ENCODE results near the gene MAPT. TPM values are rescaled to one million over a fixed set of nuclear protein-coding genes. Genes with fewer than 3 reads are reported as not detected.
"Not testable (repeated sequence)": the region's sequence is repeated elsewhere in the genome, so short reads cannot be mapped to it uniquely, and the experiment has no call there.

Gene MAPT
- total RNA-seq, 1 experiment from 2014 or later: 3.1 TPM

DNA sequence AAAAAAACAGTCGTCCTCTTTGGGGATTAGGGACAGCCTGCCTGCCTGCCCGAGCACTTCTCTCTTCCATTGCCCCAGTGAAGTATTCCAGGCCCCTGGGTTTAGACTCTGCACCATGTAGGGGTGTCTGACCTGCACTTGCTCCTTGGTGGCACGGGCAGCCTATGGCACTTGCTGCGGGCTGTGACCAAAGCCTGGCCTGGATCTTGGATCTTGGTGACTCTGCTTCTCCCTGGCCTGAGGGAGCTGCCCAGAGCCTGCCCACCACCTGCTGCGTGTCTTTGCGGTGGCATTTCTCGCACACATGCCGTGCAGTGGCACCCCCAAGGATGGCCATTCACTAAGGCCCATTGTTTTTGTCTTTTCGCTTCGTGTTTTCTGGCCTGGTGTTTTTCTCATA, 98.5 kb downstream of the MAPT start:
- DNase-seq (ENCODE audit: low spot score): no peak

DNA sequence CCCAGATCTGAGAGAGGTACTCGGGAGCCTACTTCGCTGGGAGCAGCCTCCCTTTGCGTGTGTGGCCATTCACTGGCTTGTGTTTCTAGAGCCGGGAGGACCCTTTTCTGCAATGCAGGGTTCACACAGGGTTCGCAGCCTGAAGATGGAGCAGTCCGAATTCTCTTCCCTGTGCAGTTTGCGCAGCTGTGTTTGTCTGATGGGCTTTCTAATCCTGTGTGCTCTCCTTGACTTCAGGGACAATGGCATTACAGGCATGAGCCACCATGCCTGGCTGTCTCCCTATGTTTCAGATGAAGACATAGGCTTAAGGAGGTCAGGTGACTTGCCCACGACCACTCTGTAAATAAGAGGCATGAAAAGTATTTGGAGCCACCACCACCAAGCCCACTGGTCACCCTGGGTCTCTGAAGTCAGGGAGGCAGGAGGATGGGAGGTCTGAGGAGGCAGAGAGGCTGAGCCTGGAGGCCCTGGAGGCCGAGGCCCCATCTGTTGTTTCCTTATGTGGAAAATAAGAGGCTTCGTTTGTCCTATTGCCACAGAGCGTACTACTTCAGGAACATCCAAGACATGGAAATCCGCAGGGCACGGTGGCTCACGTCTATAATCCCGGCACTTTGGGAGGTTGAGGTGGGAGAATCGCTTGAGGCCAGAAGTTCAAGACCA, 99.7 kb downstream of the MAPT start:
- no peak for DNase-seq (ENCODE audit: low spot score)

DNA sequence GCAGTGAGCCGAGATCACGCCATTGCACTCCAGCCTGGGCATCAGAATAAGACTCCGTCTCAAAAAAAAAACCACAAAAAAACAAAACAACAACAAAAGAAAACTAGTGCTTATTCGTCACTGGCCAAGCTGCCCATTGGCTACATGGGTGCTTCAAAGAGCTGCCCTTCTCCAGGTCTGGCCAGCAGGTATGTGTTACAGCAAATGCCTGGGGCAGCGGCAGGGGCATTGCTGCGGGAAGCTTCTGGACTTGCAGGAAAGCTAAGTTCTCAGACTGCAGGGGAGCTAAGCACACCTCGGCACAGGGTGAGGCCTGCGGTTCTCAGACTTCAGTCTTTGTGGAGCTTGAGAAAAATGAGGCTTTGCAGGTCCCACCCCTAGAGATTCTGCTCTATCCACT, 100.6 kb downstream of the MAPT start:
- no peak for DNase-seq (ENCODE audit: low spot score)

DNA sequence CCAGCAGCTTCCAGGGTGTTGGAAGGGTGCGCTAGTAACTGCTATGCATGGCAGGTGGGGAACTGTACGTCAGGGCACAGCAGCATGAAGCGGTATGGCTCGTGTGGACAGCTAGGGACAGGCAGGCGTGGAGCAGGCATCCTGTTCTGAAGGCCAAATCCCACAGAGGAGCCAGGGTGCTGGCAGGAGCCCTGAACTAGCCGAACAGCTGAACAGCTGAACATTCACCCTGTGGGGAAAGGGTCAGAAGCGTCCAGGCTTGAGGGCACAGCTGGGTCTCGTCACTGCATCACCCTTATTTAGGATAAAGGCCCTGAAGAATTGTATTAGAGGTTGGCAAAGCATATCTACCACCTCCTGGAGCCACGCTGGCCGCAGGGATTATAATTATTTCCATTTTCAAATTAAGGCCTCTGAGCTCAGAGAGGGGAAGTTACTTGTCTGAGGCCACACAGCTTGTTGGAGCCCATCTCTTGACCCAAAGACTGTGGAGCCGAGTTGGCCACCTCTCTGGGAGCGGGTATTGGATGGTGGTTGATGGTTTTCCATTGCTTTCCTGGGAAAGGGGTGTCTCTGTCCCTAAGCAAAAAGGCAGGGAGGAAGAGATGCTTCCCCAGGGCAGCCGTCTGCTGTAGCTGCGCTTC, 101.4 kb downstream of the MAPT start:
- no peak for DNase-seq (ENCODE audit: low spot score)

DNA sequence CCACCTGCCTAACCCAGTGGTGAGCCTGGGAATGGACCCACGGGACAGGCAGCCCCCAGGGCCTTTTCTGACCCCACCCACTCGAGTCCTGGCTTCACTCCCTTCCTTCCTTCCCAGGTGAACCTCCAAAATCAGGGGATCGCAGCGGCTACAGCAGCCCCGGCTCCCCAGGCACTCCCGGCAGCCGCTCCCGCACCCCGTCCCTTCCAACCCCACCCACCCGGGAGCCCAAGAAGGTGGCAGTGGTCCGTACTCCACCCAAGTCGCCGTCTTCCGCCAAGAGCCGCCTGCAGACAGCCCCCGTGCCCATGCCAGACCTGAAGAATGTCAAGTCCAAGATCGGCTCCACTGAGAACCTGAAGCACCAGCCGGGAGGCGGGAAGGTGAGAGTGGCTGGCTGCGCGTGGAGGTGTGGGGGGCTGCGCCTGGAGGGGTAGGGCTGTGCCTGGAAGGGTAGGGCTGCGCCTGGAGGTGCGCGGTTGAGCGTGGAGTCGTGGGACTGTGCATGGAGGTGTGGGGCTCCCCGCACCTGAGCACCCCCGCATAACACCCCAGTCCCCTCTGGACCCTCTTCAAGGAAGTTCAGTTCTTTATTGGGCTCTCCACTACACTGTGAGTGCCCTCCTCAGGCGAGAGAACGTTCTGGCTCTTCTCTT, 102.1 kb downstream of the MAPT start:
- DNase-seq (ENCODE audit: low spot score): no peak

DNA sequence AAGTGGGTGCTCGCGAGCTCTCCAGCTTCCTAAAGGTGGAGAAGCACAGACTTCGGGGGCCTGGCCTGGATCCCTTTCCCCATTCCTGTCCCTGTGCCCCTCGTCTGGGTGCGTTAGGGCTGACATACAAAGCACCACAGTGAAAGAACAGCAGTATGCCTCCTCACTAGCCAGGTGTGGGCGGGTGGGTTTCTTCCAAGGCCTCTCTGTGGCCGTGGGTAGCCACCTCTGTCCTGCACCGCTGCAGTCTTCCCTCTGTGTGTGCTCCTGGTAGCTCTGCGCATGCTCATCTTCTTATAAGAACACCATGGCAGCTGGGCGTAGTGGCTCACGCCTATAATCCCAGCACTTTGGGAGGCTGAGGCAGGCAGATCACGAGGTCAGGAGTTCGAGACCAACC, 102.8 kb downstream of the MAPT start:
- DNase-seq (ENCODE audit: low spot score): no peak

DNA sequence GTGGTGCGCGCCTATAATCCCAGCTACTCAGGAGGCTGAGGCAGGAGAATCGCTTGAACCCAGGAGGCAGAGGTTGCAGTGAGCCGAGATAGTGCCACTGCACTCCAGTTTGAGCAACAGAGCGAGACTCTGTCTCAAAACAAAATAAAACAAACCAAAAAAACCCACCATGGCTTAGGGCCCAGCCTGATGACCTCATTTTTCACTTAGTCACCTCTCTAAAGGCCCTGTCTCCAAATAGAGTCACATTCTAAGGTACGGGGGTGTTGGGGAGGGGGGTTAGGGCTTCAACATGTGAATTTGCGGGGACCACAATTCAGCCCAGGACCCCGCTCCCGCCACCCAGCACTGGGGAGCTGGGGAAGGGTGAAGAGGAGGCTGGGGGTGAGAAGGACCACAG, 103.3 kb downstream of the MAPT start:
- DNase-seq (ENCODE audit: low spot score): peak; percentile 22

DNA sequence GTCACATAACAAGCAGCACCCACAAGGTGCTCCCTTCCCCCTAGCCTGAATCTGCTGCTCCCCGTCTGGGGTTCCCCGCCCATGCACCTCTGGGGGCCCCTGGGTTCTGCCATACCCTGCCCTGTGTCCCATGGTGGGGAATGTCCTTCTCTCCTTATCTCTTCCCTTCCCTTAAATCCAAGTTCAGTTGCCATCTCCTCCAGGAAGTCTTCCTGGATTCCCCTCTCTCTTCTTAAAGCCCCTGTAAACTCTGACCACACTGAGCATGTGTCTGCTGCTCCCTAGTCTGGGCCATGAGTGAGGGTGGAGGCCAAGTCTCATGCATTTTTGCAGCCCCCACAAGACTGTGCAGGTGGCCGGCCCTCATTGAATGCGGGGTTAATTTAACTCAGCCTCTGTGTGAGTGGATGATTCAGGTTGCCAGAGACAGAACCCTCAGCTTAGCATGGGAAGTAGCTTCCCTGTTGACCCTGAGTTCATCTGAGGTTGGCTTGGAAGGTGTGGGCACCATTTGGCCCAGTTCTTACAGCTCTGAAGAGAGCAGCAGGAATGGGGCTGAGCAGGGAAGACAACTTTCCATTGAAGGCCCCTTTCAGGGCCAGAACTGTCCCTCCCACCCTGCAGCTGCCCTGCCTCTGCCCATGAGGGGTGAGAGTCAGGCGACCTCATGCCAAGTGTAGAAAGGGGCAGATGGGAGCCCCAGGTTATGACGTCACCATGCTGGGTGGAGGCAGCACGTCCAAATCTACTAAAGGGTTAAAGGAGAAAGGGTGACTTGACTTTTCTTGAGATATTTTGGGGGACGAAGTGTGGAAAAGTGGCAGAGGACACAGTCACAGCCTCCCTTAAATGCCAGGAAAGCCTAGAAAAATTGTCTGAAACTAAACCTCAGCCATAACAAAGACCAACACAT, 104.9 kb downstream of the MAPT start, which contains the start of gene STH:
STH (plus strand) TSS at position 264 of the 913 bp plus-strand sequence; CDS start at position 294, 30 bp downstream.
- DNase-seq (ENCODE audit: low spot score): no peak

DNA sequence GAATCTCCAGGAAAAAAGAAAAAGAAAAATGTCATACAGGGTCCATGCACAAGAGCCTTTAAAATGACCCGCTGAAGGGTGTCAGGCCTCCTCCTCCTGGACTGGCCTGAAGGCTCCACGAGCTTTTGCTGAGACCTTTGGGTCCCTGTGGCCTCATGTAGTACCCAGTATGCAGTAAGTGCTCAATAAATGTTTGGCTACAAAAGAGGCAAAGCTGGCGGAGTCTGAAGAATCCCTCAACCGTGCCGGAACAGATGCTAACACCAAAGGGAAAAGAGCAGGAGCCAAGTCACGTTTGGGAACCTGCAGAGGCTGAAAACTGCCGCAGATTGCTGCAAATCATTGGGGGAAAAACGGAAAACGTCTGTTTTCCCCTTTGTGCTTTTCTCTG, 105.5 kb downstream of the MAPT start:
- no peak for DNase-seq (ENCODE audit: low spot score)

DNA sequence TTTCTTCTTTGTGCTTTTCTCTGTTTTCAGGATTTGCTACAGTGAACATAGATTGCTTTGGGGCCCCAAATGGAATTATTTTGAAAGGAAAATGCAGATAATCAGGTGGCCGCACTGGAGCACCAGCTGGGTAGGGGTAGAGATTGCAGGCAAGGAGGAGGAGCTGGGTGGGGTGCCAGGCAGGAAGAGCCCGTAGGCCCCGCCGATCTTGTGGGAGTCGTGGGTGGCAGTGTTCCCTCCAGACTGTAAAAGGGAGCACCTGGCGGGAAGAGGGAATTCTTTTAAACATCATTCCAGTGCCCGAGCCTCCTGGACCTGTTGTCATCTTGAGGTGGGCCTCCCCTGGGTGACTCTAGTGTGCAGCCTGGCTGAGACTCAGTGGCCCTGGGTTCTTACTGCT, 105.9 kb downstream of the MAPT start:
- DNase-seq (ENCODE audit: low spot score): no peak

DNA sequence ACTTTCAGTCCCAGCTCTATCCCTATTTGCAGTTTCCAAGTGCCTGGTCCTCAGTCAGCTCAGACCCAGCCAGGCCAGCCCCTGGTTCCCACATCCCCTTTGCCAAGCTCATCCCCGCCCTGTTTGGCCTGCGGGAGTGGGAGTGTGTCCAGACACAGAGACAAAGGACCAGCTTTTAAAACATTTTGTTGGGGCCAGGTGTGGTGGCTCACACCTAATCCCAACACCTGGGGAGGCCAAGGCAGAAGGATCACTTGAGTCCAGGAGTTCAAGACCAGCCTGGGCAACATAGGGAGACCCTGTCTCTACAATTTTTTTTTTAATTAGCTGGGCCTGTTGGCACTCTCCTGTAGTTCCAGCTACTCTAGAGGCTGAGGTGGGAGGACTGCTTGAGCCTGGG, 106.4 kb downstream of the MAPT start:
- no peak for DNase-seq (ENCODE audit: low spot score)

DNA sequence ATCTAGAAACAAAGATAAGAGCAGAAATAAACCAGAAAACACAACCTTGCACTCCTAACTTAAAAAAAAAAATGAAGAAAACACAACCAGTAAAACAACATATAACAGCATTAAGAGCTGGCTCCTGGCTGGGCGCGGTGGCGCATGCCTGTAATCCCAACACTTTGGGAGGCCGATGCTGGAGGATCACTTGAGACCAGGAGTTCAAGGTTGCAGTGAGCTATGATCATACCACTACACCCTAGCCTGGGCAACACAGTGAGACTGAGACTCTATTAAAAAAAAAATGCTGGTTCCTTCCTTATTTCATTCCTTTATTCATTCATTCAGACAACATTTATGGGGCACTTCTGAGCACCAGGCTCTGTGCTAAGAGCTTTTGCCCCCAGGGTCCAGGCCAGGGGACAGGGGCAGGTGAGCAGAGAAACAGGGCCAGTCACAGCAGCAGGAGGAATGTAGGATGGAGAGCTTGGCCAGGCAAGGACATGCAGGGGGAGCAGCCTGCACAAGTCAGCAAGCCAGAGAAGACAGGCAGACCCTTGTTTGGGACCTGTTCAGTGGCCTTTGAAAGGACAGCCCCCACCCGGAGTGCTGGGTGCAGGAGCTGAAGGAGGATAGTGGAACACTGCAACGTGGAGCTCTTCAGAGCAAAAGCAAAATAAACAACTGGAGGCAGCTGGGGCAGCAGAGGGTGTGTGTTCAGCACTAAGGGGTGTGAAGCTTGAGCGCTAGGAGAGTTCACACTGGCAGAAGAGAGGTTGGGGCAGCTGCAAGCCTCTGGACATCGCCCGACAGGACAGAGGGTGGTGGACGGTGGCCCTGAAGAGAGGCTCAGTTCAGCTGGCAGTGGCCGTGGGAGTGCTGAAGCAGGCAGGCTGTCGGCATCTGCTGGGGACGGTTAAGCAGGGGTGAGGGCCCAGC, 107.3 kb downstream of the MAPT start:
- no peak for DNase-seq (ENCODE audit: low spot score)

DNA sequence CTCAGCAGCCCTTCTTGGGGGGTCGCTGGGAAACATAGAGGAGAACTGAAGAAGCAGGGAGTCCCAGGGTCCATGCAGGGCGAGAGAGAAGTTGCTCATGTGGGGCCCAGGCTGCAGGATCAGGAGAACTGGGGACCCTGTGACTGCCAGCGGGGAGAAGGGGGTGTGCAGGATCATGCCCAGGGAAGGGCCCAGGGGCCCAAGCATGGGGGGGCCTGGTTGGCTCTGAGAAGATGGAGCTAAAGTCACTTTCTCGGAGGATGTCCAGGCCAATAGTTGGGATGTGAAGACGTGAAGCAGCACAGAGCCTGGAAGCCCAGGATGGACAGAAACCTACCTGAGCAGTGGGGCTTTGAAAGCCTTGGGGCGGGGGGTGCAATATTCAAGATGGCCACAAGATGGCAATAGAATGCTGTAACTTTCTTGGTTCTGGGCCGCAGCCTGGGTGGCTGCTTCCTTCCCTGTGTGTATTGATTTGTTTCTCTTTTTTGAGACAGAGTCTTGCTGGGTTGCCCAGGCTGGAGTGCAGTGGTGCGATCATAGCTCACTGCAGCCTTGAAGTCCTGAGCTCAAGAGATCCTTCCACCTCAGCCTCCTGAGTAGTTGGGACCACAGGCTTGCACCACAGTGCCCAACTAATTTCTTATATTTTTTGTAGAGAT, 108.1 kb downstream of the MAPT start:
- DNase-seq (ENCODE audit: low spot score): peak; percentile 62

DNA sequence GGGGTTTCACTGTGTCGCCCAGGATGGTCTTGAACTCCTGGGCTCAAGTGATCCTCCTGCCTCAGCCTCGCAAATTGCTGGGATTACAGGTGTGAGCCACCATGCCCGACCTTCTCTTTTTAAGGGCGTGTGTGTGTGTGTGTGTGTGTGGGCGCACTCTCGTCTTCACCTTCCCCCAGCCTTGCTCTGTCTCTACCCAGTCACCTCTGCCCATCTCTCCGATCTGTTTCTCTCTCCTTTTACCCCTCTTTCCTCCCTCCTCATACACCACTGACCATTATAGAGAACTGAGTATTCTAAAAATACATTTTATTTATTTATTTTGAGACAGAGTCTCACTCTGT, 108.6 kb downstream of the MAPT start:
- no peak for DNase-seq (ENCODE audit: low spot score)

DNA sequence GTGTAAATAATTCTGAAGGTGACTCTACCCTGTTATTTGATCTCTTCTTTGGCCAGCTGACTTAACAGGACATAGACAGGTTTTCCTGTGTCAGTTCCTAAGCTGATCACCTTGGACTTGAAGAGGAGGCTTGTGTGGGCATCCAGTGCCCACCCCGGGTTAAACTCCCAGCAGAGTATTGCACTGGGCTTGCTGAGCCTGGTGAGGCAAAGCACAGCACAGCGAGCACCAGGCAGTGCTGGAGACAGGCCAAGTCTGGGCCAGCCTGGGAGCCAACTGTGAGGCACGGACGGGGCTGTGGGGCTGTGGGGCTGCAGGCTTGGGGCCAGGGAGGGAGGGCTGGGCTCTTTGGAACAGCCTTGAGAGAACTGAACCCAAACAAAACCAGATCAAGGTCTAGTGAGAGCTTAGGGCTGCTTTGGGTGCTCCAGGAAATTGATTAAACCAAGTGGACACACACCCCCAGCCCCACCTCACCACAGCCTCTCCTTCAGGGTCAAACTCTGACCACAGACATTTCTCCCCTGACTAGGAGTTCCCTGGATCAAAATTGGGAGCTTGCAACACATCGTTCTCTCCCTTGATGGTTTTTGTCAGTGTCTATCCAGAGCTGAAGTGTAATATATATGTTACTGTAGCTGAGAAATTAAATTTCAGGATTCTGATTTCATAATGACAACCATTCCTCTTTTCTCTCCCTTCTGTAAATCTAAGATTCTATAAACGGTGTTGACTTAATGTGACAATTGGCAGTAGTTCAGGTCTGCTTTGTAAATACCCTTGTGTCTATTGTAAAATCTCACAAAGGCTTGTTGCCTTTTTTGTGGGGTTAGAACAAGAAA, 109.8 kb downstream of the MAPT start:
- DNase-seq (ENCODE audit: low spot score): no peak

DNA sequence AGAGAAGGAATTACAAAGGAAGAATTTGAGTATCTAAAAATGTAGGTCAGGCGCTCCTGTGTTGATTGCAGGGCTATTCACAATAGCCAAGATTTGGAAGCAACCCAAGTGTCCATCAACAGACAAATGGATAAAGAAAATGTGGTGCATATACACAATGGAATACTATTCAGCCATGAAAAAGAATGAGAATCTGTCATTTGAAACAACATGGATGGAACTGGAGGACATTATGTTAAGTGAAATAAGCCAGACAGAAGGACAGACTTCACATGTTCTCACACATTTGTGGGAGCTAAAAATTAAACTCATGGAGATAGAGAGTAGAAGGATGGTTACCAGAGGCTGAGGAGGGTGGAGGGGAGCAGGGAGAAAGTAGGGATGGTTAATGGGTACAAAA, 111.7 kb downstream of the MAPT start:
- not testable (repeated sequence) for DNase-seq (ENCODE audit: low spot score)

DNA sequence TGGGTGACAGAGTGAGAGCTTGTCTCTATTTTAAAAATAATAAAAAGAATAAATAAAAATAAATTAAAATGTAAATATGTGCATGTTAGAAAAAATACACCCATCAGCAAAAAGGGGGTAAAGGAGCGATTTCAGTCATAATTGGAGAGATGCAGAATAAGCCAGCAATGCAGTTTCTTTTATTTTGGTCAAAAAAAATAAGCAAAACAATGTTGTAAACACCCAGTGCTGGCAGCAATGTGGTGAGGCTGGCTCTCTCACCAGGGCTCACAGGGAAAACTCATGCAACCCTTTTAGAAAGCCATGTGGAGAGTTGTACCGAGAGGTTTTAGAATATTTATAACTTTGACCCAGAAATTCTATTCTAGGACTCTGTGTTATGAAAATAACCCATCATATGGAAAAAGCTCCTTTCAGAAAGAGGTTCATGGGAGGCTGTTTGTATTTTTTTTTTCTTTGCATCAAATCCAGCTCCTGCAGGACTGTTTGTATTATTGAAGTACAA, 113.2 kb downstream of the MAPT start:
- DNase-seq (ENCODE audit: low spot score): no peak

DNA sequence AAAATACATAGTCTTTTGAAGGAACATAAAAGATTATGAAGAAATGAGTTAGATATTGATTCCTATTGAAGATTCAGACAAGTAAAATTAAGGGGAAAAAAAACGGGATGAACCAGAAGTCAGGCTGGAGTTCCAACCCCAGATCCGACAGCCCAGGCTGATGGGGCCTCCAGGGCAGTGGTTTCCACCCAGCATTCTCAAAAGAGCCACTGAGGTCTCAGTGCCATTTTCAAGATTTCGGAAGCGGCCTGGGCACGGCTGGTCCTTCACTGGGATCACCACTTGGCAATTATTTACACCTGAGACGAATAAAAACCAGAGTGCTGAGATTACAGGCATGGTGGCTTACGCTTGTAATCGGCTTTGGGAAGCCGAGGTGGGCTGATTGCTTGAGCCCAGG, 114.2 kb downstream of the MAPT start:
- no peak for DNase-seq (ENCODE audit: low spot score)
